ENCODE results near the gene BICDL1. TPM values are rescaled to one million over a fixed set of nuclear protein-coding genes. Genes with fewer than 3 reads are reported as not detected.

The BICDL1 gene
- total and polyA plus RNA-seq, 10 of the 15 experiments (the other 5 are each of a cell fraction or from before 2014, with no cell fraction given) = 0.72 to 12.3 (median 4.2) TPM

- Histone ChIP-seq H3K9ac (ENCODE audit: control insufficient read depth, insufficient read depth, low read length) (no peak overlapping the region), H3K4me2 (ENCODE audit: control insufficient read depth, insufficient read depth) (no peak overlapping the region), H3K4me3 (no peak overlapping the region), H3K4me1 (ENCODE audit: control insufficient read depth, insufficient read depth, low read length) (peaks cover 12% of the 10 kb centered on the region), H3K36me3 (ENCODE audit: control insufficient read depth in 2 of 2, insufficient read depth in 2 of 2, low read length in 1 of 2) (peaks cover 8 to 27% of the 10 kb centered on the region in 2 experiments), H3K27ac (ENCODE audit: control insufficient read depth, insufficient read depth) (no peak overlapping the region), H3K9me3 (replicated peaks; ENCODE audit: control insufficient read depth, insufficient read depth, low read length) (no peaks in the 10 kb centered on the region), H3K27me3 (replicated peaks in 1 of 2; ENCODE audit: control insufficient read depth in 2 of 2, insufficient read depth in 2 of 2, low read length in 1 of 2) (no peaks in the 10 kb centered on the region), H2AFZ (ENCODE audit: control insufficient read depth, low read depth, low read length) (no peak overlapping the region), H4K20me1 (ENCODE audit: control insufficient read depth, insufficient read depth) (no peaks in the 10 kb centered on the region; the same call in 1 of the 2 replicates), H3K79me2 (ENCODE audit: control insufficient read depth, insufficient read depth, low read length) (no peaks in the 10 kb centered on the region)
- 89% methylated on average over 12 of the region's 12 CpGs for WGBS (ENCODE audit: insufficient coverage, insufficient replicate concordance, low lambda C conversion rate, missing lambda C conversion rate)
- no TSS peak for BruUV-seq (replicated peaks)
- TF ChIP-seq SIX5 (IDR thresholded peaks at IDR 0.05; ENCODE audit: low read depth, low read length, severe bottlenecking) (no peak), SMAD1 (IDR thresholded peaks at IDR 0.05; ENCODE audit: low read depth, partially characterized antibody) (peak; percentile 61), HDAC6 (IDR thresholded peaks at IDR 0.05; ENCODE audit: unreplicated experiment) (no peak), NFYB (IDR thresholded peaks at IDR 0.05; ENCODE audit: insufficient read depth, low read depth, low read length) (no peak)
- ChIA-PET POLR2A (interaction anchor here (1.0 kb wide), 1 partner anchor 11 kb away, joined by 3 read pairs; no protein-coding TSS in a partner anchor), SMC1A (ENCODE audit: uncharacterized antibody, unreplicated experiment) (no interaction called here), RAD21 (ENCODE audit: unreplicated experiment) (interaction anchor here (0.6 to 1.3 kb wide), 2 partner anchors 41 to 103 kb away, joined by 3 to 5 read pairs; partner anchors contain the start of gene BICDL1), CTCF (interaction anchor here (0.8 kb wide), 1 partner anchor 108 kb away, joined by 3 read pairs; no protein-coding TSS in a partner anchor)
- intact Hi-C loops (cut with micrococcal nuclease; ENCODE audit: unreplicated experiment) (no loop called here), in situ Hi-C loops (cut with MboI) (no loop called here)
- FAIRE-seq (no peak), ATAC-seq (no peak), DNase-seq (ENCODE audit: low read depth, low spot score) (no peak)
Observed at GRCh38 chr12:120091371-120092090, 102.5 kb downstream of the BICDL1 start.

GRCh38 chr12:120092551-120093335, 103.7 kb downstream of the BICDL1 start:
- Histone ChIP-seq H3K4me3 (no peak overlapping the region), H4K20me1 (ENCODE audit: control insufficient read depth, insufficient read depth) (no peaks in the 10 kb centered on the region; the same call in 1 of the 2 replicates), H3K9ac (ENCODE audit: control insufficient read depth, insufficient read depth, low read length) (no peak overlapping the region), H3K27ac (ENCODE audit: control insufficient read depth, insufficient read depth) (no peak overlapping the region), H3K9me3 (replicated peaks; ENCODE audit: control insufficient read depth, insufficient read depth, low read length) (no peaks in the 10 kb centered on the region), H3K4me2 (ENCODE audit: control insufficient read depth, insufficient read depth) (no peak overlapping the region), H3K36me3 (ENCODE audit: control insufficient read depth in 2 of 2, insufficient read depth in 2 of 2, low read length in 1 of 2) (peaks cover 12 to 37% of the 10 kb centered on the region in 2 experiments), H3K27me3 (replicated peaks in 1 of 2; ENCODE audit: control insufficient read depth in 2 of 2, insufficient read depth in 2 of 2, low read length in 1 of 2) (no peaks in the 10 kb centered on the region), H2AFZ (ENCODE audit: control insufficient read depth, low read depth, low read length) (no peak overlapping the region), H3K4me1 (ENCODE audit: control insufficient read depth, insufficient read depth, low read length) (peaks cover 4% of the 10 kb centered on the region), H3K79me2 (ENCODE audit: control insufficient read depth, insufficient read depth, low read length) (no peaks in the 10 kb centered on the region)
- FAIRE-seq (no peak), ATAC-seq (no peak; the same call in 2 of the 3 replicates), DNase-seq (ENCODE audit: low read depth, low spot score) (no peak)
- no peak for TF ChIP-seq CEBPZ (IDR thresholded peaks at IDR 0.05; ENCODE audit: low read depth, low read length)
- no peak for TF ChIP-seq HDGF (IDR thresholded peaks at IDR 0.05)
- no peak for TF ChIP-seq CREB1 (IDR thresholded peaks at IDR 0.05; ENCODE audit: low read depth)
- TF ChIP-seq BRCA1 (IDR thresholded peaks at IDR 0.05; ENCODE audit: low read depth, low read length) = no peak
- no peak for TF ChIP-seq FOS (IDR thresholded peaks at IDR 0.05; ENCODE audit: borderline replicate concordance, extremely low read depth, insufficient read length)
- no TSS peak for BruUV-seq (replicated peaks)
- CTCF ChIA-PET = no interaction called here
- in situ Hi-C loops (cut with MboI) (no loop called here), intact Hi-C loops (cut with micrococcal nuclease; ENCODE audit: unreplicated experiment) (no loop called here)
- RAD21 ChIA-PET (ENCODE audit: unreplicated experiment) = no interaction called here
- WGBS (ENCODE audit: insufficient coverage, insufficient replicate concordance, low lambda C conversion rate, missing lambda C conversion rate) = 97% methylated on average over 22 of the region's 23 CpGs
- POLR2A ChIA-PET = interaction anchor here (1.0 kb wide), 1 partner anchor 18 kb away, joined by 4 read pairs; no protein-coding TSS in a partner anchor
- SMC1A ChIA-PET (ENCODE audit: uncharacterized antibody, unreplicated experiment) = no interaction called here
